GM21447 (cell line): Measurements from ENCODE around the gene CHRNA4.
"Not testable (repeated sequence)": the region's sequence is repeated elsewhere in the genome, so short reads cannot be mapped to it uniquely, and the experiment has no call there.

Source experiments
- ATAC-seq: cut with Tn5 transposase; IDR thresholded peaks from one replicate; pipeline ENCODE4 v1.9.1; 2021; ENCODE audit not compliant: unreplicated experiment

CHRNA4 gene

DNA sequence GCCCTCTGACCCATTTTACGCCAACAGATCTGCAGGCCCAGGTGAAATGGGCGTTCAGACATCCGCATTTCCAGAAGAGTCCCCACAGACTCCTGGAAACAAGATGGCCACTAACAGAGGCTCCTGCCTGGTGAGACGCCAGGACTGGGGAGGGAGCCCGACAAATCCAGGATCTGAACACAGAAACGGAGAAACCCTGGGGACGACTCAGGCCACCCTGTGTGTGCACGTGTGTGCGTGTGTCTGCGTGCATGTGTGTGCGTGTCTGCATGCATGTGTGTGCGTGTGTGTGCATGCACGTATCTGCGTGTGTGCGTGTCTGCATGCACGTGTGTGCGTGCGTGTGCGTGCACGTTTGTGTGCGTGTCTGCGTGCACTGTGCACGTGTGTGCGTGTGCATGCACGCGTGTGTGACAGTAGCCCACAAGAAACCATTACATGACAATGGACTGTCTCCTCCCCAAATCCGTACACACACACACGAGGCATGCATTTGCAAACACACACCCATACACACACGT, 24.9 kb downstream of the CHRNA4 start:
- ATAC-seq = no peak

DNA sequence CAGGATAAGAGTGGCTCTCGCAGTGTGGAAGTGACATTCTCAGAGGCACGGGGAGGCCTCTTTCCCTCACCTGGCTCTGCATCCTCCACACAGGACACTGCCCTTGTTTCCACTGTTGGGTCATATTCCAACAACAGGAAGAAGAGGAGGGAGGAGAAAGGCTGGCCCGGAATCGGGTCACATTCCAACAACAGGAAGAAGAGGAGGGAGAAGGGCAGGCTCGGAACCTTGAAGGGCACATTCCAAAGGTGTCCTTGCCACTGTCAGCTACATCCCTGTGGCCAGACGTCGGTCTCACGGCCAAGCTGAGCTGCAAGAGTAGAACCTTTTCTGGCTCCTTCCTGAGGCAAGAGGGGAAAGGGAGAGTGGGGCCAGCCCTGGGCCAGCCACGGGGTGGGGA, 25.4 kb downstream of the CHRNA4 start:
- no peak for ATAC-seq

DNA sequence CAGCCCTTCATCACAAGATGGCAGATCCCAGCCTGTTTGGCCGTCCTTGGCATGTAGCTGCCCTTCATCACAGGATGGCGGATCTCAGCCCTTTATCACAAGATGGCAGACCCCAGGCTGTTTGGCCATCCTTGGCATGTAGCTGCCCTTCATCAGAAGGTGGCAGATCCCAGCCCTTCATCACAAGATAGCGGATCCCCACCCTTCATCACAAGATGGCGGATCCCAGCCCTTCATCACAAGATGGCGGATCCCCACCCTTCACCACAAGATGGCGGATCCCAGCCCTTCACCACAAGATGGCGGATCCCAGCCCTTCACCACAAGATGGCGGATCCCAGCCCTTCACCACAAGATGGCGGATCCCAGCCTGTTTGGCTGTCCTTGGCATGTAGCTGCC, 26.1 kb downstream of the CHRNA4 start:
- not testable (repeated sequence) for ATAC-seq

DNA sequence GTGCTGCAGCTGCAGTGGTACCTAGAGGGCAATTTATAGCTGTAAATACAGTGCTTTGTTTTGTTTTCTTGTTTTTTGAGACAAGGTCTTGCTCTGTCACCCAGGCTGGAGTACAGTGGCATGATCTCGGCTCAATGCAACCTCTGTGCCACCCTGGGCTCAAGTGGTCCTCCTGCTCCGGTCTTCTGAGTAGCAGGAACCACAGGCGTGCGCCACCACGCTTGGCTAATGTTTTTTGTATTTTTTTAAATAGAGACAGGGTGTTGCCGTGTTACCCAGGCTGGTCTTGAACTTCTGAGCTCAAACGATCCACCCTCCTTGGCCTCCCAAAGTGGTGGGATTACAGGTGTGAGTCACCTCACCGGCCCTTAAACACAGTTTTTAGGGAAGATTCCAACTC, 26.8 kb downstream of the CHRNA4 start:
- no peak for ATAC-seq

DNA sequence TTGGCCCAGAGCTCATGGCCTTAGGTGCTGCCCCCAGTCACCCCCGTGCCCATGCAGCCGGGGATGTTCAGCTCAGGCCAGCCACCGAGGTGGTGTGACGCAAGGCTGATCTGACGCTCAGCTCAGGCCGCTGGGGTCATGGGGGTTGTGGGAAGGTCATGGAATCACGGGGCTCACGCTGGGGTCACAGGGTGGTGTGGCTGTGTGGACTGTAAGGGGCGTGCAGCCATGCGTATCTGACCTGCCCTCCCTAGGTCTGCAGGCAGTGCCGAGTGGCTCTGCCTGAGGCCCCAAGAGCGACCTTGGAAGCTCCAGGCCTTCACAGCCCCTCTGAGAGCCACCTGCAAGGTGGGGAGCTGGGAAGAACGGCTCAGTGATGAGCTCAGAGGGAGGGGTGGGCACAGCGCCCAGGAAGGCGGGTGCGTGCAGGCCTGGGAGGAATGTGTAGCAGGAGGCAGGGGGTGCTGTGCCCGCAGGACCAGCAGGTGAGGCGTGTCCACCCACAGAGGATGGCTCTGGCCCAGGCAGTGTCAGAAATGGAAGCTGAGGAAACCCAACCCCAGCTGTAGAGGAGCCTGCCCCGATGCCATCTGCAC, 27.8 kb downstream of the CHRNA4 start:
- ATAC-seq = no peak

DNA sequence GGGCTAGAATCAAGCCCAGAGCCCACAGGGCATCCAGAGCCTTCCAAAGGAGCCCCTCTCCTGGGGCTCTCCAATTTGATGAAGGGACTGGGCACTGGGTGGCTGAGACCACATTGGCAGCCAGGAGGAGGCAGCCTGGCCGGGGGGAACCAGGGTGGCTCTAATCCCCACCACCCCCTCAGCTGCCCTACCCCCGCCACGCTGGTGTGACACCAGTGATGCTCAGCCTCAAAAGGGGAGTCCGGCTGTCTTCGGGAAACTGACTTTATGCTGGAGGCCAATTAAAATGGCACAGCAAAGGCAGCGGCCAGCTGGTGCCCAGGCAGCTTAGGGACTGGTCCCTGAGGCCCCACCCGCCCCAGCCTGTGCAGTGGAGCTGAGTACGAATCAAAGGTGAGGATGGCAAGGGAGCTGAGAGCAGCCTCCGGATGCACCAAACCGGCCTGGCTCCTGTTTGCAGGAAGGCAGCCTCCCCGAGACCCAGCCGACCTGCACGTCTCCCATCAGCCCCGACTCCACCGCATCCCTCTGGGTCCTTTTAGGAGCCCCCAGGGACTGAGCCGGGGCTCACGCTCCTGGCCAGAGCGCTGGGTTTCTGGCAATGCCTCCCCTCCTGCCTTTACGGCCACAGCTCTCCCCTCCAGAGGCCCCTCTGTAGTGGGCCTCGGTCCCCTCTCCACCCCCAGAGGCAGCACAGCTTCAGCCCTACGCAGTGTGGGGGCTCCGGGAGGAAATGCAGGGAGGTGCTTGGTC, 28.5 kb downstream of the CHRNA4 start:
- no peak for ATAC-seq

DNA sequence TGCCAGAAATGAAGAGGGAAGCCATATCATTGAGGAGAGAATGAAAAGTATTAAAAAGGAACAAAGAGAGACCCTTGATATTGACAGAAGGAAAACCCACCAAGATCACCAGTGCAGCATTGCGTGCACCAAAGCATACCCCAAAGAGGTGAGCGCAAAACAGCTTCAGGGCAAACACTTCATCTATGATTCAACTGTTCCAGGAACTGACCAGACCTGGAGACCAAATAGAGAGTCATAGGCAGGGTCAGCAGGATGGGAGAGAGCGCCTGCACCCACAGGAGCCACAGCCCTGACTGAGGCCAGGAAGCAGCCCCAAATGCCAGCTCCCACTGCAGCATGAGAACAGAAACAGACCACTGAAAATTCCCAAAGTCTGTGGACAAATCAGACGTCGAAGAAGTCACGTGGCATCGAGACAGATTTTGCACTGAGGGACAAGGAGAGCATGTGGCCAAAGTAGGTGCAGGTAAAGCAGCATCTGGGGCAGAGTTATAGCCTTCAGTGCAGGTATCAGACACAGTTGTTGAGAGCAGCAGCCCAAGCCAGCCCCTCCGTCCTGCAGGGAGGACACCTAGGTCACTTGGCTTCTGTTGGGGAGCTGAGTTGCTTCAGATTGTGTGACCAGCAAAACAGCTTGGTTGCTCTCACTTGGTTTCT, 29.3 kb downstream of the CHRNA4 start:
- no peak for ATAC-seq

DNA sequence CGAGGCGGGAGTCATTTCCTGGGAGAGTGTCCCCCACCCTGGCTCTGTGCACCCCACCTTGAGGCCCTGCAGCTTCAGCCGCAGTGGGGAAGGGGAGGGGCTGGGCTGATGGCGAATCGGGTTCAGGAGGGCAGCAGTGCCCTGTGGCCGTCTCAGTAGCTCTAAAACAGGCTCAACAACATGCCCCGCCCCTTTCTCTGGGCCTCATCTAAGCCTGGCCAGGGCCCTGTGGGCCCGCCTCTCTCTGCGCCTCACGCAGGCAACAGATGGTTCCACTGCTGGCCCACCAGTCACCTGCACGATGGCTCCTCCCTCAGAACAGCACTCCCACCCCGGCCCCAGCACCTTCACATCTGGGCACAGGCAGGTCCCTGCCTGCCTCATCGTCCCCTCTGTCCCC, 30.2 kb downstream of the CHRNA4 start:
- ATAC-seq = no peak

DNA sequence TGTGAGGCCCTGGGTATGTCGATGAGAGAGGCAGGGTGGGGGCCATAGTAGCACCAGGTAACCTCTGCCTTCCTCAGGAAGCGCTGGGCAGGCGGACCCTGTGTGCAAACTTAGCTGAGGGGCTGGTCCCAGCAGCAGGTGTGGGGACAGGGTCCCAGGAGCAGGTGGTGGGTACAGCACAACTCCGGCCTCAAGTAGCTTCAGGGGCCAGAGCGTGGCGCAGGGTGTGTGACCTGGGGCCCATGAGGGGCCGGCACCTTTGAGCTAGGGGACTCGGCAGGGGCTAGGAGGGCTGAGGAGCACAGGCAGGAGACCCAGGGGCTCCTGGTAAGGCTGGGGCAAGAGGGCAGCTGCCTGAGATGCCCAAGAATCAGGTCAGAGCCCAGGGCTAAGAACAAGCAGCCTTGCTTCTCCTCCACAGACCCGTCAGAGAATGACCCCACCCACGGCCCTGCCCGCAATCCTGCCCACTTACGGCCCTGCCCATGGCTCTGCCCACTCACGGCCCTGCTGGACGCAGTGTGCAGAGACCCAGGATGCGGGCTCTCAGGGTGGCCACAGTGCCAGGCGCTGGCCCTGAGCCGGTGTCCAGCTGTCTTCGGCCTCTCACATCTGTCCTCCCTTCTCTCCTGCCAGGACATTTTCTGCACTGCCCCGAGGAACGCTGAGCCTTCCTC, 30.9 kb downstream of the CHRNA4 start:
- no peak for ATAC-seq

DNA sequence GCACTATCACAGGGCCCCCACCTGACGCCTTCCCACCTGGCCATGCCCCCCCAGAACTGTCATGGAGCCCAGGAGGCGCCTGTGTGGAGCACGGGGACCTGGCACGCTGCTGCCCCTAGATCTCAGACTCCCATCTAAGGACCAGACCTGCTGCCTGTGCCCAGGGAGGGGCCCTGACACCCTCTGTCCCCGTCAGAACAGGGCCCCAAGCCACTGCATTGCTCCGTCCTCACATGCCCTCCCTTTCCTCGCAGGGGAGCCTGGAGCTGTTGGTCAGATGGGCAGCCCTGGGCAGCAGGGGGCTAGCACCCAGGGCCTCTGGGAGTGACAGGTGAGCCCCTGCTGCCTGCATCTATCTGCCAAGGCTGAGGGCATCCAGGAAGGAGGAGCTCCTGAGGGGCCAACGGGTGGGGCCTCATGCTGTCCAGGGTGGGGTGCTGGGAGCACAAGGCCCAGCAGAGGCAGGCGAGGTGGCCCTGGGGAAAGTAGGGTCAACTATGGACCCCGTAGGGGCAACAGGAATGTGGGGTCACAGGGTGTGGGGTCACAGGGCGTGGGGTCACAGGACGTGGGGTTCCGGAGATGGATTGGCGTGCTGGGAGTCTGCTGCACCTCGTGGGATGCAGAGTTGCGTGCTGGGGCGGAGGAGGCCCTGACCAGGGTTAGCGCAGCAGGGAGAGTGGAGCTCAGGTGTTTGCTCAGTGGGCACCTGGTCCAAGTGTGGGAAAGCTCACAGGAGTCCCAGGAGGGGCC, 31.6 kb downstream of the CHRNA4 start:
- no peak for ATAC-seq

DNA sequence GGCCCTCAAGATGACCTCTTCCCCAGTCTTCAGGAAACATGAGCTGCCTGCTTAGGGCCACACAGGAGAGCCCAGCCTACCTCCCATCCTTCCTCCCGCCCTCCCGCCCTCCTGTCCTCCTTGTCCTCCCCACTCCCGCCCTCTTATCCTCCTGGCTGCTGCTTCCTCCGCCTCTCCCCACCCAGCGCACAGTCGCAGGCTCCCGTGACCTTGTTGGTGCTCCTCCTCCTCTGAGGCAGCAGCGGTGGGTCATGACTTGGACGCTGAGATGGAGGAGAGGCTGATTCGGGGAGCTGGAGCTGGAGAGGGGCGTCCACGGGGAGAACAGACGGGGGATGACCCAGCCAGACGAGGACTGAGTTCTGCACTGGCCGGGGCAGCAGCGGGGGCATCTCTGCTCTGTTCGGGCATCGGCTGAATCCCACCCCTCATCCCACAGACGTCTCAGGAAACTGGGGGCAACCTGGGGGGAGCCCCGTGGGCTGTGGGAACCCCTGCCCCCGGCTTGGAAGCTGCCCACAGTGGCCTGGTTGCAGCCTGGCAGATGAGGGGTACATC, 32.4 kb downstream of the CHRNA4 start:
- no peak for ATAC-seq

DNA sequence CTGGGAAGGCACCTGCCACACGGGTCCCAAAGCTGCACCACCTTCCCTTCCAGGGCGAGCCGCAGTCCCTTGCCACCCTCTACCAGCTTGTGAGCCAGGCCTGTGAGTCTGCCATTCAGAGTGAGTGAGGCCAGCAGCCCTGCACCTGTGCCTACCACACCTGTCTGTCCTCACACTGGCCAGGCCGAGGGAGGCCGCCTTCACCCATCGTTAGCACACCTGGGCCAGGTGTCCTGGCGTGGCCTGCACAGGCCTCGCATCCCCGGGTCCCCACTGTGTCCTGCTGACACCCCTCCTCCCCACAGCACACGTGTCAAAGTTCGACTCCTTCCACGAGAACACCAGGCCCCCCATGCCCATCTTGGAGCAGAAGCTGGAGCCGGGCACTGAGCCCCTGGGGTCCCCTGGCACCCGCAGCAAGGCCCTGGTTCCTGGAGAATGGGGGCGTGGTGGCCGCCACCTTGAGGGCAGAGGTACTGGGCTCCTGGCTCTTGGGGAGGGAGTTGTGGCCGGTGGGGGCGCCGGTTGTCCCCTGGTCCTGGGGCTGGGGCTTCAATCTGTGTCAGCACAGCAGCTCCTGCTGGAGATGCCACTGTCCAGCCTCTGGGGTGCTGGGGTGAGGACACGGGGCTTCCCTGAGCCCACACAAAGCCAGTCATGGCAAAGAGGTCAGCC, 33.0 kb downstream of the CHRNA4 start:
- no peak for ATAC-seq

DNA sequence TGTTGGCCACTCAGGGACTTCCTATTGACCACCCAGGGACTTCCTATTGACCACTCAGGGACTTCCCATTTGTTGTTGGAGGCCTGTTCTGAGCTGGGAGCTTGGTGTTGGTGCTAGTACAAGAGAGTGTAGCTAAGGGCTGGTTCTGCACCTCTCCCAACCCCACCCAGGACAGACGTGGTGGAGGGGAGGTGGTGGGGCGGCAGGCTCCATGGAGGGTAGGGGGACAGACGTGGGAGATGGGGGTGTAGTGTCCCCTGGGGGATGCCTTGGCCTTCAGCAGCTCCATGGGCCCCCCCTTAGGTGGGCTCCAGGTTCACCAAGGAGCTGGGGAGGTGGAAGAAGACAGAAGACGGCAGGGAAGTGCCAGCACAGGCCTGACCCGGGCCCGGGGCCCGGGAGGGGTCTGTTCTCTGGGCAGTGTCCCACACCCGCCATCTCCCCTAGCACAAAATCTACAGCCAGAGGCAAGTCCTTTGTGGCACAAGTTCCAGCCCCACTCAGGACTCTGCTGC, 33.9 kb downstream of the CHRNA4 start:
- ATAC-seq = no peak

DNA sequence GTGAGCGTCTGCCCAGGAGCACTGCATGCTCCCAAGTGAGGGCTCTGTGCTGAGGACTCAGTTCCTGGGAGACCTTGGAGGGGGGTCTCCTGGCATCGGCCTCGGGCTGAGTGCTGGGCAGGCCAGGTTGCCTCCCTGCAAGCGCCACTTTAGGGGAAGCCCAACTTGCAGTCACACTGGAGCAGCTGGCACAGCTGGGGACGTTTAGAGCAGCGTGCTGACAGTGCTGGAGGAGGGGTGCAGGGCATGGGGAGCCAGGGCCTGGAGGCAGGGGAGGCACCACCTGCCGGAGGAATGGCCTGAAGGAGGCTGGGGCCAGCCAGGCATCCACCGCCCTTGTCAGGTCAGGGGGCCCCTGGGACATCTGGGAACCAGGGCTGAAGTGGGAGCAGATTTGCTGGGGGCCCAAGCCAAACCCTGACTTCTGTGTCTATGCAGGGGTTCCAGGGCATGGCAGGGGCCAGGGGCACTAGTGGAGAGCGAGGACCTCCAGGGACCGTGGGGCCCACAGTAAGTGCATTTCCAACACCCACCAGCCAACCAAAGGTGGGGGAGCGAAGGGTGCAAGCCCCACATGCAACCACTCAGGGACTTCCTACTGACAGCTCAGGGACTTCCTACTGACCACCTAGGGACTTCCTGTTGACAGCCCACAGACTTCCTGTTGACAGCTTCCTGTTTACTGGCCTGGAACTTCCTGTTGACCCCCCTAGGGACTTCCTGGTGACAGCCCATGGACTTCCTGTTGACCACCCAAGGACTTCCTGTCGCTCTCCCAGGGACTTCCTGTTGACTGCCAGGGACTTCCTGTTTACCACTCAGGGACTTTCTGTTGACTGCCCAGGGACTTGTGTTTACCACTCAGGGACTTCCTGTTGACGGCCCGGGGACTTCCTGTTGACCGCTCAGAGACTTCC, 34.6 kb downstream of the CHRNA4 start:
- no peak for ATAC-seq

DNA sequence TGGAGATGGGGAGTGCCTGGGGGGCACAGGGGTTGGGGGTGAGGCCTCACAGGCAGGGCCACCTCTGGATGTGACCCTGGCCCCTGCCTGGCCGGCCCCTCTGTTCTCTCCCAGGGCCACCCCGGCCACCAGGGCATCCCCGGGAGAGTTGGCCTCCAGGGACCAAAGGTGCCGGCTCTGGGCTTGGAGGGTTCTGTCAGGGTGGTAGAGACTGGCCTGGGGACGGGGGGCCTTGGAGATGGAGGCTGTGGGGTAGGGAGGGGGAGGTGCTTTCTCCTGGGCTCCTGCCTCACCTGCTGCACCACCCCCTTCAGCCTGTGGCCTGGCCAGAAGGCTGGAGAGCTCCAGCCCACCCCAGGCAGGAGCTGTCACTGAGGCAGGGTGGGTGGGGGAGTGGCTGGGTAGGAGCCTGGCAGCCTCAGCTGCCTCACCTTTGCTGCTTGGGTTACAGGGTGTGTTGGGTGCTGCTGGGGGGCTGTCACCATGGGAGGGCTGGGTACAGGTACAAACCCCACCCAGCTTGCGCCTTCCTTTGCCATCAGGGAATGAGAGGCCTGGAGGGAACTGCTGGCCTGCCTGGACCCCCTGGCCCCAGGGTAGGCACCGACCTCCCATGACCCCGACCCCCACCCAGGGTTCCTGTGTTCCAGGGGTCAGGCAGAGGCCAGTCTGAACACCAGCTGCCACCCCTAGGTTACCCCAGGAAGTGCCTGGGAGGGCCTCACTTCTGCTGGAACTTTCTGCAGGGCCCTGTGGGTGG, 35.4 kb downstream of the CHRNA4 start:
- no peak for ATAC-seq

DNA sequence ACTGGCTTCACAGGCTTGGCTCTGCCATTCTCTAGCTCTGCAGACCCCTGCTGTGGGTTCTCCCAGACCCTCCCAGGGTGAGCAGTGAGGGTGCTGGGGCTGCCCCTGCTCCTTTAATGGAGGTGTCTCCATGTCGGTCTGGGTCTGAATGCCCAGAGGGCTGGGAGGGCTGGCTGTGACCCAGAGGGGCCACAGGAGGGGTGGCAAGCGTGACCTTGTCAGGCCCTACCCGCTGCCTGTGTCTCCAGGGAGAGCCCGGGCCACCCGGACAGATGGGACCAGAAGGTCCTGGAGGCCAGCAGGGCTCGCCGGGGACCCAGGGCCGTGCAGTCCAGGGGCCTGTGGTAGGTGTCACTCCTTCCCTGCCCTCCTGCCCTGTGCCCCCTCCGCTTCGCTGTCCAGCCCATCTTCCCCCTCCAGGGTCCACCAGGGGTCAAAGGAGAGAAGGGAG, 36.1 kb downstream of the CHRNA4 start:
- no peak for ATAC-seq

DNA sequence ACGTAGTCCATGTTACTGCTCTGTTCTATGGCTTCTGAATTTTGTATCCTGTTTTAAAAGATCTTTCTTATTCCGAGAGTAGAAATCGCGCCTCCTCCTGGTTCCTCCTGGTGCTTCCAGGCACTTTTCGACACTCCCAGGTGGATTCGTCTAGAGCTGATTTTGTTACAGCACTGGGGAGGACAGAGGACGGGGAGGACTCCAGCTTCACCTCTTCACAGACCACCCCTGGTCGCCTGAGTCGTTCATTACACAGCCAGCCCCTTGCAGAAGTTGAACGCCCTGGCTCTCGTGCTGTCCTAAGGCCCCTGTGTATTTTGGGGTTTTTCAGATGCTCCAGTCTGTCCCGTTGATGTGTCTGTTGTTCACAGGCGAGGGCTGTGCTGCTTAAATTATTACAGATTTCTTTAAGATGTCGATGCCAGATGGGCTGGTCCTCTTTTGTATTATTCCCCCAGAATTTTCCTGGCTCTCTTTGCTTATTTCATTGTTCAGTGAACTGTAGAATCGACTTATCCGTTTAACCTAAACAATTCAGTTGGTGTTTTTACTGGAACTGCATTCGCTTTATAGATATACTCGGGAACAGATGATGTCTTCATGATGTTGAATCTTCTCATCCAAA, 37.7 kb downstream of the CHRNA4 start:
- no peak for ATAC-seq

DNA sequence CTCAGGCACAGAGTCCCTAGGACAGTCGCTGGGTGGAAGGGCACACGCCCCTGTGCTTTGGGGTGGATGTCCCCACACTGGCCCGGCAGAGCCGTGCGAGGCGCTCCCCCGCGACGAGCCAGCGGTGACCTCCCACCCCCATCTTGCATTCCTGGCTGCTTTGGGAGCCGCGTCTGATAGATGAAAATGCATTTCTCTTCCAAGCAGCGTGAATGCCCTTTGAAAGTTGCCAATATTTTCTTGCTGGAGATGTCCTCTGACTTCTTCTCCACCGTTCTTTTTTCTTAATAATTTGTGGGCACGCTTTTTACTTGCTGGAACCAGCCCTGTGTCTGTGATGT, 38.2 kb downstream of the CHRNA4 start:
- no peak for ATAC-seq
